ENCODE data around the gene FALEC. TPM values are rescaled to one million over a fixed set of nuclear protein-coding genes. Genes with fewer than 3 reads are reported as not detected.

Gene FALEC
- total RNA-seq, 4 donors from 2014 or later = not detected

DNA sequence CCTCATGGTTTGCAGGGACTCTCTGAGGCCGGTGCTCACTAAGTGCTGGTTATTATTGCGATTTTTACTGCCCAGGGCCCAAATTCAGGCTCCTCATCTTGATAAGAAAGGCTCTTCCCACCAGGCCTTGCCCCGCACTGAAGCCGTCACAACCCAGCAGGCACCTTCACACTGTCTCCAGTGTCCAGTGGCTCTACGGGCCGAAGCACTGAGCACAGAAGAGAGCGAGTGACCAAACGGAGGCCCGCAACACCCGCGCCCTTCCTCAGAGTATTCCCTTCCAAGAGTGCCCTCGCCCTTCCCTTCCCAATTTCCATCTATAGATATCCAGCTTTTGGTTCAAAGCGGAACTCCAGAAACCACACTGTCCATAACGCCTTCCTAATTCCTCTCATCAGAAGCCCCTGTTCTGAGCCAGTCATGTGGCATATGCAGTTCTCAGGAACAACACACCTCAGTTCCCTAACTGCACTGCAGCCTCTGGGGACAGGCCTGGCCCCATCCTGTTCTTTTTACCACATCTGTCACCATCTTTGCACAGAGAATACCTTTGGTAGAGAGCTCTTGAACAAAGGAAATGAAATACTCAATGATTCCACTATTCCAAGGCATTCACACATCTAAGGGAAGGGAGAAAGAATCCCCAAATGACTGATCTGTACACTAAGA lies 15.1 kb downstream of the FALEC start:
- in situ Hi-C loops (cut with MboI; ENCODE audit: low pct_ligation_motif_present in 1 of 4, low pct_unique_long_range_greater_than_20kb in 1 of 4, low sequenced_read_pairs in 3 of 4) = loop anchor here in 3 of 4 donors (10.0 kb wide), 2 partner anchors 46 to 66 kb away; partner anchors contain the start of gene TARS2 (in 1 of the 3)
- DNase-seq = no peak
- no peak for TF ChIP-seq POLR2AphosphoS5 (IDR thresholded peaks at IDR 0.05)
- TF ChIP-seq POLR2A (IDR thresholded peaks at IDR 0.05) = no peak
- TF ChIP-seq, protein P1, sequence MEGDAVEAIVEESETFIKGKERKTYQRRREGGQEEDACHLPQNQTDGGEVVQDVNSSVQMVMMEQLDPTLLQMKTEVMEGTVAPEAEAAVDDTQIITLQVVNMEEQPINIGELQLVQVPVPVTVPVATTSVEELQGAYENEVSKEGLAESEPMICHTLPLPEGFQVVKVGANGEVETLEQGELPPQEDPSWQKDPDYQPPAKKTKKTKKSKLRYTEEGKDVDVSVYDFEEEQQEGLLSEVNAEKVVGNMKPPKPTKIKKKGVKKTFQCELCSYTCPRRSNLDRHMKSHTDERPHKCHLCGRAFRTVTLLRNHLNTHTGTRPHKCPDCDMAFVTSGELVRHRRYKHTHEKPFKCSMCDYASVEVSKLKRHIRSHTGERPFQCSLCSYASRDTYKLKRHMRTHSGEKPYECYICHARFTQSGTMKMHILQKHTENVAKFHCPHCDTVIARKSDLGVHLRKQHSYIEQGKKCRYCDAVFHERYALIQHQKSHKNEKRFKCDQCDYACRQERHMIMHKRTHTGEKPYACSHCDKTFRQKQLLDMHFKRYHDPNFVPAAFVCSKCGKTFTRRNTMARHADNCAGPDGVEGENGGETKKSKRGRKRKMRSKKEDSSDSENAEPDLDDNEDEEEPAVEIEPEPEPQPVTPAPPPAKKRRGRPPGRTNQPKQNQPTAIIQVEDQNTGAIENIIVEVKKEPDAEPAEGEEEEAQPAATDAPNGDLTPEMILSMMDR (IDR thresholded peaks at IDR 0.05) = no peak
- TF ChIP-seq EP300 (IDR thresholded peaks at IDR 0.05; ENCODE audit: low read depth) = no peak
- Histone ChIP-seq H3K36me3 (no peaks in the 10 kb centered on the region), H3K4me1 (peaks cover 0 to 45% (median 34%) of the 10 kb centered on the region in 4 donors), H3K27me3 (no peaks in the 10 kb centered on the region), H3K4me3 (no peak overlapping the region), H3K9me3 (no peaks in the 10 kb centered on the region), H3K27ac (peak overlapping the region in 1 of 4 donors; percentile 87)
- intact Hi-C loops (cut with DNase I; ENCODE audit: low total_unique reads) = loop anchor here (10.0 kb wide), 1 partner anchor 46 kb away; the partner anchor contains the start of gene TARS2
- 93 to 95% methylated on average over 13 to 14 of the region's 14 CpGs for WGBS, 2 donors (ENCODE audit: low coverage in 1 of 2)

DNA sequence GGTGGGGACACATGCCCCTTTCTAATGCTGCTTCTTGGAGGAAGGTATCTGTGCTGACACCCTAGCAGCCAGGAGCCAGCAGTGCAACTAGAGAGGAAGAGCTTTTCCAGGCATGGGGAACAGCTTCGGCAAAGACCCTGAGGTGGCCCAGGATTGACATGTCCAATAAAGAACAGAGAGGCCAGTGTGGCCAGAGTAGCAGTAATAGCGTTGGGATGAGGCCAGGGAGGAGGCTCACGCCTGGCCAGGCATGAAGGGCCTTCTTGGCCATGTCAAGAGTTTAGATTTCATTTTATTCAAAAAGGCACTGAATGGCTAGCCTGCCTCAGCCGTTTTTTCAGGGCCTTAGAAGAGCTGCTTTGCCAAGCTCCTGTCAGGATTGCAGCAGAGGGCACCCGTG lies 17.3 kb downstream of the FALEC start:
- TF ChIP-seq POLR2AphosphoS5 (IDR thresholded peaks at IDR 0.05) = no peak
- TF ChIP-seq, protein P1 (IDR thresholded peaks at IDR 0.05) = peak in 1 of 5 experiments; percentile 13
- TF ChIP-seq POLR2A (IDR thresholded peaks at IDR 0.05) = no peak
- TF ChIP-seq EP300 (IDR thresholded peaks at IDR 0.05; ENCODE audit: low read depth) = no peak
- DNase-seq = no peak
- WGBS, 2 donors (ENCODE audit: low coverage in 1 of 2) = 27% methylated on average over 5 of the region's 5 CpGs; no CpG with 5 or more reads in 1 of the 2 donors
- peak overlapping the region; percentile 82 to 87 (median 83) for H3K27ac ChIP-seq
- no peaks in the 10 kb centered on the region for H3K27me3 ChIP-seq
- H3K4me1 ChIP-seq = peaks cover 0 to 45% (median 36%) of the 10 kb centered on the region in 4 donors
- H3K4me3 ChIP-seq = no peak overlapping the region
- in situ Hi-C loops (cut with MboI; ENCODE audit: low pct_ligation_motif_present in 1 of 4, low pct_unique_long_range_greater_than_20kb in 1 of 4, low sequenced_read_pairs in 3 of 4) (loop anchor here in 3 of 4 donors (10.0 kb wide), 2 partner anchors 48 to 68 kb away; partner anchors contain the start of gene TARS2 (in 1 of the 3)), intact Hi-C loops (cut with DNase I; ENCODE audit: low total_unique reads) (loop anchor here (10.0 kb wide), 1 partner anchor 48 kb away; the partner anchor contains the start of gene TARS2)
- H3K36me3 ChIP-seq = no peaks in the 10 kb centered on the region
- H3K9me3 ChIP-seq = no peaks in the 10 kb centered on the region

DNA sequence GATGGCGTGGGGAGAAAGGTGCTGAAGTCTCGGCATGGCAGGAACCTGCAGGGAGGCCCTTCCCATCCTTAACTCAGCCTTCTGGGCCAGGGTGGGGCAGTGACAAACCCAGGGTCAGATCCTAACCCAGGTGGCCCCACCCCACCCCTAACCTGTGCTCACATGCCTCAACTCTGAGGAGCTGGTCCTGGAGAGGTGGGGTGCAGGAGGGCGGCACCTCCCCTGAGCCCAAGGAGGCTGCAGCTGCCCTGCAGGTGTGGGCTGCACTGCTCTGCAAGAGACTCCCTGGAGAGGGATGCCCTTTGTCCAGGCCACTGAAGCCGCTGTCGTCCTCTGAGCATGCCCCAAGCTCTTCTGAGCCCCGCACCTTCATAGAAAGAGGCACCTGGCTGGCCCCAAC lies 18.4 kb downstream of the FALEC start:
- H3K4me1 ChIP-seq = peaks cover 0 to 50% (median 30%) of the 10 kb centered on the region in 4 donors
- DNase-seq = no peak
- in situ Hi-C loops (cut with MboI; ENCODE audit: low pct_ligation_motif_present in 1 of 4, low pct_unique_long_range_greater_than_20kb in 1 of 4, low sequenced_read_pairs in 3 of 4) (loop anchor here in 3 of 4 donors (10.0 kb wide), 2 partner anchors 49 to 69 kb away; partner anchors contain the start of gene TARS2 (in 1 of the 3)), intact Hi-C loops (cut with DNase I; ENCODE audit: low total_unique reads) (loop anchor here (10.0 kb wide), 1 partner anchor 49 kb away; the partner anchor contains the start of gene TARS2)
- peak overlapping the region in 1 of 4 donors; percentile 87 for H3K27ac ChIP-seq
- H3K9me3 ChIP-seq = no peaks in the 10 kb centered on the region
- no peaks in the 10 kb centered on the region for H3K27me3 ChIP-seq
- no peaks in the 10 kb centered on the region for H3K36me3 ChIP-seq
- TF ChIP-seq POLR2AphosphoS5 (IDR thresholded peaks at IDR 0.05) (no peak), POLR2A (IDR thresholded peaks at IDR 0.05) (no peak), EP300 (IDR thresholded peaks at IDR 0.05; ENCODE audit: low read depth) (no peak)
- TF ChIP-seq, protein P1 (IDR thresholded peaks at IDR 0.05) = no peak
- WGBS, 2 donors (ENCODE audit: low coverage in 1 of 2) = 81% methylated on average over 6 of the region's 6 CpGs; no CpG with 5 or more reads in 1 of the 2 donors
- no peak overlapping the region for H3K4me3 ChIP-seq
